ENCODE data around the gene CPED1. TPM values are rescaled to one million over a fixed set of nuclear protein-coding genes. Genes with fewer than 3 reads are reported as not detected.
"Not testable (repeated sequence)": the region's sequence is repeated elsewhere in the genome, so short reads cannot be mapped to it uniquely, and the experiment has no call there.

The CPED1 gene
- total RNA-seq, 2 donors from 2014 or later = not detected

DNA sequence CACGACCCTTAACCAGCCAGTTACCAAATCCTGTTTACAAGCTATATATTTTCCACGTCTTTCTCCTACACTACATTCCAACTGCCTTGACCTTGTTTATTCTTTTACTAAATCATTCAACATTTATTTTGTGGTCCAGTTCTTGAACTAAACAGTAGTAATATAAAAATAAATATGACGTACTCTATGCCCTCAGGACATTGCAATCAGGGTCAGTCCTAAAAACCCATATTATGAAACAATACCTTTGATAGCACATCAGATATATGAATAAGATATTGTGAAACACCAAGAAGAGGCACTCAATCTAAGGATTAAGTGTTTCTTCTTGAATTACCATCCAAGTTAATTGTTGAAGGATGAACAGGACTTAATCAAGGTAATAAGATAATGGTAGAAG, 287.8 kb downstream of the CPED1 start:
- peaks cover 2 to 5% of the 10 kb centered on the region in 2 donors for H3K36me3 Mint-ChIP-seq (ENCODE audit: insufficient read depth in 2 of 2)
- H3K4me3 Mint-ChIP-seq = no peak overlapping the region
- peaks cover 0 to 9% of the 10 kb centered on the region in 2 donors for H3K9me3 Mint-ChIP-seq
- H3K4me1 Mint-ChIP-seq (ENCODE audit: low read depth) = peaks cover 37% of the 10 kb centered on the region
- H3K27ac Mint-ChIP-seq = no peak overlapping the region
- peaks cover 65% of the 10 kb centered on the region for H3K27me3 Mint-ChIP-seq (ENCODE audit: low read depth)
- ATAC-seq (replicated peaks in 1 of 2) (no peak), DNase-seq (no peak)

- Mint-ChIP-seq H3K36me3 (ENCODE audit: insufficient read depth in 2 of 2) (peaks cover 2 to 5% of the 10 kb centered on the region in 2 donors), H3K27ac (peak overlapping the region; percentile 5), H3K4me1 (ENCODE audit: low read depth) (peaks cover 30% of the 10 kb centered on the region), H3K9me3 (peaks cover 0 to 9% of the 10 kb centered on the region in 2 donors), H3K27me3 (ENCODE audit: low read depth) (peaks cover 64% of the 10 kb centered on the region), H3K4me3 (peak overlapping the region; percentile 60 to 64)
- DNase-seq = no peak
- ATAC-seq (replicated peaks in 1 of 2) = peak; percentile 89 to 90
These were observed 289.9 kb downstream of the CPED1 start for GRCh38 chr7:121278120-121279021.

DNA sequence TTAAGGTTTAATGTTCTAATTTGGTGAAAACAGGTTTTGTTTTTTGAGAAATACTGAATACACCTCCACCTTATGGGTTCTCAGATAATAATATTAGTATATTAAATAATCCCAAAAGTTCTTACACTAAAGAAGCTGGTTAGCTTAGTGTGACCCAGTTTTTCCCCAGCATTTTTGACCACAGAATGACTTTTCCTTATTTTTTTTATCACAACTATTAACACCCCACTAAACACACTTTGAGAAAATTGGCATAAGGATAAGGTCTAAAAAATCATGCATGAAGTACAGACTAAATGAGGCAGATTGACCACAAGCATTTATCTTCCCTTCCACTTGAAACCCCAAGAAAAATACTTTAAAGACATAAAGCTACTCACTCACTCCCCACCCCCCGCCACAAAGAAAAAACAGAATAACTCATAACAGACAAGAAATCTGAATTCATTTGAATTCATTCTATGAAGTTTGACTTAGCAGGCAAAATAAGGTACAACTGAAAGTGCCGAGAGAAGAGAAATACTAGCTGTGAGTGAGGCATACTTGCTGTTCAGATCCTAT, 290.6 kb downstream of the CPED1 start:
- peaks cover 5 to 6% of the 10 kb centered on the region in 2 donors for H3K36me3 Mint-ChIP-seq (ENCODE audit: insufficient read depth in 2 of 2)
- peaks cover 30% of the 10 kb centered on the region for H3K4me1 Mint-ChIP-seq (ENCODE audit: low read depth)
- peak overlapping the region; percentile 52 to 64 for H3K4me3 Mint-ChIP-seq
- H3K27ac Mint-ChIP-seq = peak overlapping the region; percentile 49
- H3K9me3 Mint-ChIP-seq = peaks cover 2 to 13% of the 10 kb centered on the region in 2 donors
- DNase-seq (peak in 1 of 2 donors; percentile 18), ATAC-seq (replicated peaks in 1 of 2) (peak; percentile 44 to 52)
- H3K27me3 Mint-ChIP-seq (ENCODE audit: low read depth) = peaks cover 68% of the 10 kb centered on the region

GRCh38 chr7:121279822-121280221, 291.3 kb downstream of the CPED1 start:
- H3K4me1 Mint-ChIP-seq (ENCODE audit: low read depth) = peaks cover 30% of the 10 kb centered on the region
- H3K27me3 Mint-ChIP-seq (ENCODE audit: low read depth) = peaks cover 63% of the 10 kb centered on the region
- H3K36me3 Mint-ChIP-seq (ENCODE audit: insufficient read depth in 2 of 2) = peaks cover 7% of the 10 kb centered on the region in 2 donors
- ATAC-seq (replicated peaks in 1 of 2) (no peak), DNase-seq (no peak)
- peak overlapping the region; percentile 49 for H3K27ac Mint-ChIP-seq
- peak overlapping the region in 1 of 2 donors; percentile 52 for H3K4me3 Mint-ChIP-seq
- H3K9me3 Mint-ChIP-seq = peaks cover 4 to 15% of the 10 kb centered on the region in 2 donors

- Mint-ChIP-seq H3K36me3 (ENCODE audit: insufficient read depth in 2 of 2) (peaks cover 15 to 16% of the 10 kb centered on the region in 2 donors), H3K9me3 (peaks cover 10 to 20% of the 10 kb centered on the region in 2 donors), H3K4me1 (ENCODE audit: low read depth) (peaks cover 30% of the 10 kb centered on the region), H3K27me3 (ENCODE audit: low read depth) (peaks cover 63% of the 10 kb centered on the region), H3K4me3 (no peak overlapping the region), H3K27ac (no peak overlapping the region)
- DNase-seq (no peak), ATAC-seq (replicated peaks in 1 of 2) (no peak)
These were observed 292.1 kb downstream of the CPED1 start for GRCh38 chr7:121280656-121281055.

DNA sequence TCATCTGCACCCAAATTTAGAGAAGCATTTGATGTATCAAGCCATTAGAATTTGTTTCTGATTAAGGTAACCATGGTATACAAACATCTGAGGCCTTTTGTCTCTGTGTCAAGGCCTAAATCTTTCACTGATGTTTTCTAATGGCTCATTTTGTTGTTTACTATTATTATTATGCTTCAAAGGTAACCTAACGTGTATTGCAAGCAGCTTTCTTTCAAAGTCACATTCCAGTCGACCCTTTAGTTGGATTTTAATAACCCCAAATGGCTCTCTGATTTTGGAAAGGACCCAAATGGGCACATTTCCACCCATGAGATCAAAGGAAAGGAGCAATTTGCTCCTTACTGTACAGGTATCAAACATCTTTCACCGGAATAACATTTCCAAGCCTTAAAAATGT, 293.6 kb downstream of the CPED1 start:
- ATAC-seq (replicated peaks in 1 of 2) = no peak
- Mint-ChIP-seq H3K9me3 (peaks cover 14 to 16% of the 10 kb centered on the region in 2 donors), H3K4me3 (no peak overlapping the region), H3K27ac (no peak overlapping the region), H3K36me3 (ENCODE audit: insufficient read depth in 2 of 2) (peaks cover 13 to 25% of the 10 kb centered on the region in 2 donors), H3K4me1 (ENCODE audit: low read depth) (peaks cover 38% of the 10 kb centered on the region), H3K27me3 (ENCODE audit: low read depth) (peaks cover 52% of the 10 kb centered on the region)
- no peak for DNase-seq

DNA sequence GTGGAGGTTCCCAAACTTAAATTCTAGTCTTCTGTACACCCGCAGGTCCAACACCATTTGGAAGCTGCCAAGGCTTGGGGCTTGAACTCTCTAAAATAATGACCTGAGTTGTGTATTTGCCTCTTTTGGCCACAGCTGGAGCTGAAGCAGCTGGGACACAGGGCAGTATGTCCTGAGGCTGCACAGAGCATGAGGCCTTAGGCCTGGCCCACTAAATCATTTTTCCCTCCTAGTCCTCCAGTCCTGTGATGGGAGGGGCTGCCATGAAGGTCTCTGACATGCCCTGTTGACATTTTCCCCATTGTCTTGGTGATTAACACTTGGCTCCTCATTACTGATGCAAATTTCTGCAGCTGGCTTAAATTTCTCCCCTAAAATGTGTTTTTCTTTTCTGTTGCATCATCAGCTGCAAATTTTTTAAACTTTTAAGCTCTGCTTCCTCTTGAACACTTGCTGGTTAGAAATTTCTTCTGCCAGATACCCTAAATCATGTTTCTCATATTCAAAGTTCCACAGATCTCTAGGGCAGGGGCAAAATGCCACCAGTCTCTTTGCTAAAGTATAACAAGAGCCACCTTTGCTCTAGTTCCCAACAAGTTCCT, 296.7 kb downstream of the CPED1 start:
- Mint-ChIP-seq H3K36me3 (ENCODE audit: insufficient read depth in 2 of 2) (peaks cover 13 to 26% of the 10 kb centered on the region in 2 donors), H3K4me1 (ENCODE audit: low read depth) (peaks cover 16% of the 10 kb centered on the region), H3K9me3 (peaks cover 12 to 18% of the 10 kb centered on the region in 2 donors), H3K27ac (no peak overlapping the region), H3K4me3 (no peak overlapping the region), H3K27me3 (ENCODE audit: low read depth) (peaks cover 39% of the 10 kb centered on the region)
- DNase-seq (no peak), ATAC-seq (replicated peaks in 1 of 2) (no peak)

DNA sequence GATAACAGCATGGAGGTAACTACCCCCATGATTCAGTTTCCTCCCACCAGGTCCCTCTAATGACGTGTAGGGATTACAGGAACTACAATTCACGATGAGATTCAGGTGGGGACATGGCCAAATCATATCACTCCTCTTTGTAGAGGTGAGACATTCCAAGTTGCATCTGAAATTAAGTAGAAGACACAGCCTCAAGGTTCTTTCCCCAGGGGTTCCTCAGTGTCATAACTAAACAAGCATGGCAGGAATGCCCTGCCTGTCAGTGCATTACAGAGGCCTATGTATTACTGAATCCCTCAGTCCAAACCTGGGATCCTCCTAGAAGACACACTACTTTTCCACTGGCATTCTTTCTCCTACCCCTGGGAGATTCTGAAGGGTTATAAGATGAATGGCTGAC, 297.7 kb downstream of the CPED1 start:
- H3K27me3 Mint-ChIP-seq (ENCODE audit: low read depth) = peaks cover 36% of the 10 kb centered on the region
- H3K36me3 Mint-ChIP-seq (ENCODE audit: insufficient read depth in 2 of 2) = peaks cover 13 to 26% of the 10 kb centered on the region in 2 donors
- peaks cover 16% of the 10 kb centered on the region for H3K4me1 Mint-ChIP-seq (ENCODE audit: low read depth)
- ATAC-seq (replicated peaks in 1 of 2) (peak; percentile 25 to 51), DNase-seq (no peak)
- H3K9me3 Mint-ChIP-seq = peaks cover 12 to 18% of the 10 kb centered on the region in 2 donors
- peak overlapping the region; percentile 58 for H3K27ac Mint-ChIP-seq
- no peak overlapping the region for H3K4me3 Mint-ChIP-seq

DNA sequence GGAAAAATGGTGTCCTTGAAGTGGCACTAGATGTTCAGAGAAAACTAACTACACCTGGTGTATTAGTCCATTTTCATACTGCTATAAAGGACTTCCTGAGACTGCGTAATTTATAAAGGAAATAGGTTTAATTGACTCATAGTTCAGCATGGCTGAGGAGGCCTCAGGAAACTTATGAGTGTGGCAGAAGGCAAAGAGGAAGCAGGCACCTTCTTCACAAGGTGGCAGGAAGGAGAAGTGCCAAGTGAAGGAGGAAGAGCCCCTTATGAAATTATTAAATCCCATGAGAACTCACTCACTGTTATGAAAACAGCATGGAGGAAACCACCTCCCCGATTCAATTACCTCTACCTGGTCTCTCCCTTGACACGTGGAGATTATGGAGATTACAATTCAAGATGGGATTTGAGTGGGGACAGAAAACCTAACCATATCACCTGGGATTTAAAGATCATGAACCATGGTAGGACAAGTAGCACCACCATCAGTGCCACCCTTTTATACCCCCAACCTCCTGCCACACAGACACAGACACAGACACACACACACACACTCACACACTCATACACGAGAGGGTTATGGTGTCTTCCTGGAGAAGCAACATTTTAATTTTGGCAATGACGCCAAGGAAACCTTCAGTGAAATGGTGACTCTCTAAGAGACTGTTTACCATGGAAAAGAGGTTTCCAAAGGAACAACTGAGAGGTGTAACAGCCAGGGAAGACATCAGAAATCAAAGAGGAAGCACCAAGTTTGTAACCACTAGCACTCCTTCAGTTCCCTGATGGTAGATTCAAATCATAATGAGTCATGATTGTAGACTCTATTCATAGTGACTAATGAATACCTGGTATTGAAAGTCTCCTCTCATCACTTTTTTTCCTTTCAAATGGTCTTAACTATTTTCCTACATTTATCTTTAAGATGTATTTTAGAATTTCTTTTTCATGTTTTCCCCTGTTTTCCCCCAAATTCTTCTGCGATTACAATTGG, 298.5 kb downstream of the CPED1 start:
- Mint-ChIP-seq H3K36me3 (ENCODE audit: insufficient read depth in 2 of 2) (peaks cover 13 to 26% of the 10 kb centered on the region in 2 donors), H3K27me3 (ENCODE audit: low read depth) (peaks cover 39% of the 10 kb centered on the region), H3K9me3 (peaks cover 13 to 18% of the 10 kb centered on the region in 2 donors), H3K27ac (no peak overlapping the region), H3K4me1 (ENCODE audit: low read depth) (peaks cover 16% of the 10 kb centered on the region), H3K4me3 (no peak overlapping the region)
- DNase-seq = no peak
- ATAC-seq (replicated peaks in 1 of 2) = peak; percentile 58 to 75

DNA sequence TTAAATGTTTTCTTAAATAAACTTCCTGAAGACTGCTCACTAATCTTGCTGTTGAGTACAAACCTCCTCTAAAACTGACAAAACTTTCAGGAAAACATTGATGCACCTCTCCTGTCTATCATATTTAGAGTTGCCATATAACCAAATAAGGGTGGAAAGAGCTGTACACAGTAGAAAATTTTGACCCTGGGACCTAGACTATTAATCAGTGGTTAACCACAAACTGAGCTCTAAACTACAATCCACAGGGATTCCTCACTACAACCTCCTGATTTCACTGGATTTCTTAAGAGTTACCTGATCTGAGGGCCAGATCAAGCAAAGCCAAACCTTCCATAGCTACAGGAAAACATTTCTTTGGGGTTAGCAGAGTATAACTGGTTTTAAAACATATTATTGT, 300.4 kb downstream of the CPED1 start:
- ATAC-seq (replicated peaks in 1 of 2) = no peak
- peaks cover 13 to 24% of the 10 kb centered on the region in 2 donors for H3K36me3 Mint-ChIP-seq (ENCODE audit: insufficient read depth in 2 of 2)
- H3K4me3 Mint-ChIP-seq = no peak overlapping the region
- peaks cover 16% of the 10 kb centered on the region for H3K4me1 Mint-ChIP-seq (ENCODE audit: low read depth)
- H3K27me3 Mint-ChIP-seq (ENCODE audit: low read depth) = peaks cover 29% of the 10 kb centered on the region
- DNase-seq = no peak
- H3K27ac Mint-ChIP-seq = no peak overlapping the region
- H3K9me3 Mint-ChIP-seq = peaks cover 14 to 17% of the 10 kb centered on the region in 2 donors

- not testable (repeated sequence) for DNase-seq; H3K4me3 Mint-ChIP-seq; H3K27ac Mint-ChIP-seq; ATAC-seq (replicated peaks in 1 of 2)
- Mint-ChIP-seq H3K36me3 (ENCODE audit: insufficient read depth in 2 of 2) (peaks cover 10 to 22% of the 10 kb centered on the region in 2 donors), H3K9me3 (peaks cover 12 to 14% of the 10 kb centered on the region in 2 donors), H3K4me1 (ENCODE audit: low read depth) (peaks cover 16% of the 10 kb centered on the region), H3K27me3 (ENCODE audit: low read depth) (peaks cover 30% of the 10 kb centered on the region)
These were observed 301.4 kb downstream of the CPED1 start for GRCh38 chr7:121289930-121290329.

- DNase-seq (no peak), ATAC-seq (replicated peaks in 1 of 2) (no peak)
- Mint-ChIP-seq H3K27ac (no peak overlapping the region), H3K4me1 (ENCODE audit: low read depth) (no peaks in the 10 kb centered on the region), H3K4me3 (no peak overlapping the region), H3K9me3 (peaks cover 3 to 6% of the 10 kb centered on the region in 2 donors), H3K36me3 (ENCODE audit: insufficient read depth in 2 of 2) (peaks cover 0 to 2% of the 10 kb centered on the region in 2 donors), H3K27me3 (ENCODE audit: low read depth) (peaks cover 18% of the 10 kb centered on the region)
These were observed 306.0 kb downstream of the CPED1 start for GRCh38 chr7:121294448-121294992.
